Hematopoietic multipotent progenitor cell treated with erythropoietin and hydrocortisone succinate and interleukin-3 and kit ligand, for 17 days (in vitro differentiated cells): ENCODE measurements around the gene PSME2.

Experiments used
- DNase-seq: peaks from one replicate; pipeline ENCODE4 v3.0.0-alpha.2; 2015; ENCODE audit warnings: low spot score

PSME2 gene

GRCh38 chr14:24135834-24136683 lies 10.4 kb downstream of the PSME2 start, which contains the start of gene PSME1:
Gene PSME1, plus strand, starts transcription at chr14:24136194. Its CDS starts 69 bp downstream, at chr14:24136263.
- DNase-seq = peak; percentile 96

GRCh38 chr14:24135584-24135833 lies 10.9 kb downstream of the PSME2 start:
- DNase-seq = no peak

GRCh38 chr14:24133735-24134134 lies 12.7 kb downstream of the PSME2 start:
- peak; percentile 32 for DNase-seq

GRCh38 chr14:24132976-24133375 lies 13.4 kb downstream of the PSME2 start:
- no peak for DNase-seq

GRCh38 chr14:24132061-24132685 lies 14.2 kb downstream of the PSME2 start:
- no peak for DNase-seq

GRCh38 chr14:24131549-24131966 lies 14.9 kb downstream of the PSME2 start:
- no peak for DNase-seq

GRCh38 chr14:24130717-24131548 lies 15.5 kb downstream of the PSME2 start:
- DNase-seq = no peak

- no peak for DNase-seq
These were observed 16.1 kb downstream of the PSME2 start, which contains the start of gene FITM1 for GRCh38 chr14:24130380-24130716. Gene FITM1, plus strand, starts transcription at chr14:24130659. Its CDS starts 905 bp downstream, at chr14:24131564.

- no peak for DNase-seq
These were observed 16.9 kb downstream of the PSME2 start for GRCh38 chr14:24129410-24129998.

GRCh38 chr14:24127673-24128072 lies 18.7 kb downstream of the PSME2 start:
- peak; percentile 4 for DNase-seq

GRCh38 chr14:24126939-24127338 lies 19.5 kb downstream of the PSME2 start:
- DNase-seq = peak; percentile 4

- DNase-seq = peak; percentile 90
These were observed 22.7 kb downstream of the PSME2 start for GRCh38 chr14:24123424-24124417.

- DNase-seq = peak; percentile 74
These were observed 23.5 kb downstream of the PSME2 start for GRCh38 chr14:24122898-24123297.

GRCh38 chr14:24122416-24122815 lies 24.0 kb downstream of the PSME2 start:
- no peak for DNase-seq

- no peak for DNase-seq
These were observed 25.2 kb downstream of the PSME2 start for GRCh38 chr14:24121210-24121609.

GRCh38 chr14:24119691-24120090 lies 26.7 kb downstream of the PSME2 start:
- no peak for DNase-seq

- peak; percentile 30 for DNase-seq
These were observed 29.2 kb downstream of the PSME2 start for GRCh38 chr14:24117179-24117578.

- DNase-seq = peak; percentile 52
These were observed 30.1 kb downstream of the PSME2 start for GRCh38 chr14:24116128-24116814.

- no peak for DNase-seq
These were observed 30.8 kb downstream of the PSME2 start for GRCh38 chr14:24115422-24116127.
